Measurements from ENCODE around the gene STYXL1.

STYXL1 gene

DNA sequence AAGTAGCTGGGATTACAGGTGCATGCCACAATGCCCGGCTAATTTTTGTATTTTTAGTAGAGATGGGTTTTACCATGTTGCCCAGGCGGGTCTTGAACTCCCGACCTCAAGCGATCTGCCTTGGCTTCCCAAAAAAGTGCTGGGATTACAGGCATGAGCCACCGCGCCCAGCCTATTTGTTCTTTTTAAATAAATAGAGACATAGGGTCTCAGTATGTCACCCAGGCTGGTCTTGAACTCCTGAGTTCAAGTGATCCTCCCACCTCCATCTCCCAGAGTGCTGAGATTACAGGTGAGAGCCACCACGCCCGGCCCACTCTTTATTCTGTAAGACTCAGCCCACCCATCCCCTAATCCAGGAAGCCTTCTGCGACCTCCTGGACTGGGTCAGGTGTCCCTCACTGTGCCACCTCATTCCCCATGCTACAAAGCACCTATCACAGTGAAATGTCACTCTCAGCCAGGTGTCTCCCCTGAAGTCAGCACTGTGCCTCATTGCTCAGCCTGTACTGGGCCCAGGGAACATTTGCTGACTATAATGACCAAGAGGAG lies 56.2 kb downstream of the STYXL1 start:
- DNase-seq: no peak

DNA sequence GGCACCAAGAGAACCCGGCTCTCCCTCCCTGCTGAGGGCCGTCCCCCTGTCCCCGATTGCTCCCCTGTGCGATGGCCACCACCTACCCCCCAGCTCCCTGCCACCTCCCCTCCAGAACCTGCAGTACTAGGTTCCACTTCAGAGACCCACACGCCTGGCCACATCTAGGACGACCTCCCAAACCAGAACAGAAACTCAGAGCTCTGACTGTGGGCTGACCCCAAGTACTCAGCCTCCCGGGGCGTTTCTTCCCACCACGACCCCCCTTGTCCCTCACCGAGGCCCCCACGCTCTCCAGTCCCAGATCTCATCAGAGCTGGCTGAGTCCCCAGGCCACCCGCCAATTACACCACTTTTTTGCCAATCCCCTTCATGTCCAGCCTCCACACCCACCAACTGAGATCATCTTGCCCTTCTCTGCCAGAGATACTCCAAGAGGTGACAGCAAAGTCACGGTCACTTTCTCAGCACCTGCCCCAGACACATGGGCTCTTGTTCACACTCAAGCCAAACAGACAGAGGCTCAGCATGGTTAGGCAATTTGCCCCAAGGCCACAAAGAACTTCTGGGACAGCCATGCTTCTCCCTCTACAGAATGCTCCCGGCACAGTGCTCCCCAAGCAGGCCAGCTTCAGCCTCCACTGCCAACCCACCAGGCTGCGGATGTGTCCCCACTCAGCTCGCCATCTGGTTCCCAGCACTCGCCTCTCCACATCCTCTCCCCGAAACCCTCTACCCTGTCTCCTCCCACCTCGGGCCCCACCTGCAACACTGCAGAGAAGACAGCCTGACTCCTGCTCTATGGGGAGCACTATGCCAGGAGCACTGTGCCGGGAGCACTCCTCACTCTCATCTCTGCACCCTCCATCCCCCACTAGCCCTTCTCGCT lies 58.1 kb downstream of the STYXL1 start:
- DNase-seq: no peak

DNA sequence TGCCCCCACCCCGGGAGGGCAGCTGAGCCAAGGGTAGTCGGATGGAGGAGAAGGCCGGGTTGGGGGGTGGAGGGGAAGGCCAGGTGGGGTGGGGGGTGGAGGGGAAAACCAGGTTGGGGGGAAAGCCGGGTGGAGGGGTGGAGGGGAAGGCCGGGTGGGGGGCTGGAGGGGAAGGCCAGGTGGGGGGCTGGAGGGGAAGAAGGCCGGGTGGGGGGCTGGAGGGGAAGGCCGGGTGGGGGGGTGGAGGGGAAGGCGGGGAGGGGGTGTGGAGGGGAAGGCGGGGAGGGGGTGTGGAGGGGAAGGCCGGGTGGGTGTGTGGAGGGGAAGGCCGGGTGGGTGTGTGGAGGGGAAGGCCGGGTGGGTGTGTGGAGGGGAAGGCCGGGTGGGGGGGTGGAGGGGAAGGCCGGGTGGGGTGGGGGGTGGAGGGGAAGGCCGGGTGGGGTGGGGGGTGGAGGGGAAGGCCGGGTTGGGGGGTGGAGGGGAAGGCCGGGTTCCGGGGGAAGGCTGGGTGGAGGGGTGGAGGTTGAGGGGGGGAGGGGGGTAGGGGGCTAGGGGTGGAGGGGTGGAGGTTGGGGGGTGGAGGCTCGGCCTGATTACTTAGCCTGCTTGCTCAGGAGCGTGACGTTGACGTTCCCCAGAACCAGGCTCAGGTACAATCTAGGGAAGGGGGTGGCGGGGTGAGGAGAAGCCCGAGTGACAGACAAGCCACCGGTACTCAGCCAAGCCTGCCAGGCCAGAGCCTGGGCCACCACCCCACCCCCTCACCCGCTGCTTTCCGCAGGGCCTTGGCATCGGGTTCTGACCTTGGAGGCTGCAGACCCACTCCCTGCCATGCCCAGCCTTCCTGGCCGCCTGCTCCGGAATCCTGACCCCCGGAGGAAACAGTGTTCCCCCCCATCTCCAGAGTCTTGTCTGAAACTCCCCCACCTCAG lies 59.0 kb downstream of the STYXL1 start:
- DNase-seq: no peak

DNA sequence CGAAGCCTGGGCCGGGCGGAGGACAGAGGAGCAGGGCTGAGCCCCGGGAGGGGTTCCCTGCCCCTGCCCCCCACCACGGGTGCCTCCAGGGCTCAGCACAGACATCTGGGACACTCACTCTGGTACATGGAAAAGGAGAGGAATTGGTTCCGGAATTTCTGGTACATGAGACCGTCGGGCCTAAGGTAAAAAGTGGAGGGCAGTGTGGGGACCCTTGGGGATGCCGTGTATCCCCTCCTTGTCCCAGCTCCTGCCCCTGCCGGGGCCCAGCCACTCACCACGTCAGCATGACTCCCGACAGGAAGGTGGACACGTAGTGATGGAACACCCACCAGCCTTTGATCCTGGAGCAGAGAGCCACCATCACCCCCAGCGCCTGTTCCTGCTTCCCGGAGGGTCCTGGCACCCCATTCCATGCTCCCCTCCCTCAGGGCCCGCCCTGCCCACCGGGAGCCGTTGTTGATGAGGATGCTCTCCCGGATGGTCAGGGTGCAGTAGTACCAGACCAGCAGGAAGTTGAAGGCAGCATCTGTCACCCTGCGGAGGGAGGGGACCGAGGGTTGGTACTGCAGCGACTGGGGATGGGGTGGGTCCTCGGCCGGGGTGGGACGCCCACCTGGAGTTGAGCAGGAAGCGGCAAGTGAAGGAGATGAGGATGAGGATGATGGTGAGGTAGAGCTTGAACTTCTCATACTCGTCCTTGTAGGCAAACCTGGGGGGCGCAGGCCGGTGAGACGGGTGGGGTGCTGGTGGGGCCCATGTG lies 59.8 kb downstream of the STYXL1 start:
- no peak for DNase-seq

DNA sequence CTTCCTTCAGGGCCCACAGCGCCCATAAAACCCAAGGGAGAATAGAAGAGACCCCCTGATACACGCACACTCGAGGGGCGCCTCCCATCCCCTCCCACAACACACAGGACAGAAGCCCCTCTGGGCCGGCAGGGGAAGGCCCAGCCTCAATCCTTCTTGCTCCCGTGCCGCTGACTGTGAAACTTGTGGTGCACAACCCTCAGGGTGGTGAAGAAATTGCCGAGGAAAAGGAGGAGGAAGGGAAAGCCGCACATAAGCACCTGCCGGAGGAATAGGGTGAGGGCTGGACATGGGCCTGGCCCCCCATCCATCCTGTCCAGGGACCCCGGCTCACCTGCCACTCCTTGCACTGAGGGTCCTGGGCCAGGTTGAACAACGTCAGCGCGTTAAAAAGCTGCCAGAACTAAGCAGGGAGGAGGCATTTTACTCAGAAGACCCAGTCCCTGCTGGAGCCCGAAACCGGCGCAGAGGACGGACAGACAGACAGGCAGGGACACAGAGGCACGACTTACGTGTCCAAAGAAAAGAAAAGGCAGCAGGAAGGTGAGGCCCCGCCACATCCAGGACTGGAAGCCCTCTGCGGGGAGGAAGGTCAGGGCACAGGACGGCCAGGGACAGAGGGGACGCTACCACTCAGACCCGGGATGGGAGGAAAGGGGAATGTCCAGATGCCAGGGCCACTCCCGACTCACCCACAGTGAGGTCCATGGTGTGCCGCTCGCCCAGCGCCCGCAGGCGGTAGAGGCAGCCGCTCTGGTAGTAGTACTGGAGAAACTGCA lies 60.6 kb downstream of the STYXL1 start:
- DNase-seq: no peak

DNA sequence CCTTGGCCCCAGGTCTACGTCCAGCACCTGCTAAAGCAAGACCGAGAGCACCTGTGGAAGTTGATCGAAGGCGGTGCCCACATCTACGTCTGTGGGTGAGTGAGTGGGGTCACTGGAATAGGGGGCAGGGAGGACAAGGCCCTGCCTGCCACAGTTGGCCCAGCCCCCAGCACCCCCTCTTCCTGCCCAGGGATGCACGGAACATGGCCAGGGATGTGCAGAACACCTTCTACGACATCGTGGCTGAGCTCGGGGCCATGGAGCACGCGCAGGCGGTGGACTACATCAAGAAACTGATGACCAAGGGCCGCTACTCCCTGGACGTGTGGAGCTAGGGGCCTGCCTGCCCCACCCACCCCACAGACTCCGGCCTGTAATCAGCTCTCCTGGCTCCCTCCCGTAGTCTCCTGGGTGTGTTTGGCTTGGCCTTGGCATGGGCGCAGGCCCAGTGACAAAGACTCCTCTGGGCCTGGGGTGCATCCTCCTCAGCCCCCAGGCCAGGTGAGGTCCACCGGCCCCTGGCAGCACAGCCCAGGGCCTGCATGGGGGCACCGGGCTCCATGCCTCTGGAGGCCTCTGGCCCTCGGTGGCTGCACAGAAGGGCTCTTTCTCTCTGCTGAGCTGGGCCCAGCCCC lies 61.5 kb downstream of the STYXL1 start:
- no peak for DNase-seq

DNA sequence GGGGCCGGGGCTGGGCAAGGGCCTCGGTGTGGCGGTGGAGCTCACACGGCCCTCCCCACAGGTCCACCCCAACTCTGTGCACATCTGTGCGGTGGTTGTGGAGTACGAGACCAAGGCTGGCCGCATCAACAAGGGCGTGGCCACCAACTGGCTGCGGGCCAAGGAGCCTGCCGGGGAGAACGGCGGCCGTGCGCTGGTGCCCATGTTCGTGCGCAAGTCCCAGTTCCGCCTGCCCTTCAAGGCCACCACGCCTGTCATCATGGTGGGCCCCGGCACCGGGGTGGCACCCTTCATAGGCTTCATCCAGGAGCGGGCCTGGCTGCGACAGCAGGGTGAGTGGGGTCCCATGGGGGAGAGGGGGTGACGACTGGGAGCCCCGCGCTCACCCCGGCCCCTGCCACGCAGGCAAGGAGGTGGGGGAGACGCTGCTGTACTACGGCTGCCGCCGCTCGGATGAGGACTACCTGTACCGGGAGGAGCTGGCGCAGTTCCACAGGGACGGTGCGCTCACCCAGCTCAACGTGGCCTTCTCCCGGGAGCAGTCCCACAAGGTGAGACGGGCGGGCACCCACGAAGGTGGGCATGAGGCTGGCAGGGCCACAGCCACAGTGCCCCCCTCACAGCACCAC lies 62.2 kb downstream of the STYXL1 start:
- DNase-seq: no peak

DNA sequence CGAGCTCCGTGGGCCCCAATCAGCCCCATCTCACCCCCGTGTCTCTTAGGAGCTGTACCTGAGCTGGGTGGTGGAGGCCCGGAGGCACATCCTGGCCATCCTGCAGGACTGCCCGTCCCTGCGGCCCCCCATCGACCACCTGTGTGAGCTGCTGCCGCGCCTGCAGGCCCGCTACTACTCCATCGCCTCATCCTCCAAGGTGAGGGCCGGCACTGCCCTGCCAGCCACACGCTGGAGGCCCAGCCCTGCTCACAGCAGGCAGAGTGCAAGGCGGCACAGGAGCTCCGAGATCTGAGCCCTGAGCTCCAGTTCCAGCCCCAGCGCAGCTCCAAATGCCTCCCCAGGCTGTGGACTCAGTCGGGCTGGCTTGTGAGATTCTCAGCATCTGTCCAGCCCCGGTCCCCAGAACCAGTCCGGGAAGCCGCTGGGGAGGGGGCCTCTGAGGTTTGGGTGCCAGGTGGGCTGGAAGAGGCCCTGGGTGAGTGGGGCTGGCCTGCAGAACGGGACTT lies 62.7 kb downstream of the STYXL1 start:
- no peak for DNase-seq

DNA sequence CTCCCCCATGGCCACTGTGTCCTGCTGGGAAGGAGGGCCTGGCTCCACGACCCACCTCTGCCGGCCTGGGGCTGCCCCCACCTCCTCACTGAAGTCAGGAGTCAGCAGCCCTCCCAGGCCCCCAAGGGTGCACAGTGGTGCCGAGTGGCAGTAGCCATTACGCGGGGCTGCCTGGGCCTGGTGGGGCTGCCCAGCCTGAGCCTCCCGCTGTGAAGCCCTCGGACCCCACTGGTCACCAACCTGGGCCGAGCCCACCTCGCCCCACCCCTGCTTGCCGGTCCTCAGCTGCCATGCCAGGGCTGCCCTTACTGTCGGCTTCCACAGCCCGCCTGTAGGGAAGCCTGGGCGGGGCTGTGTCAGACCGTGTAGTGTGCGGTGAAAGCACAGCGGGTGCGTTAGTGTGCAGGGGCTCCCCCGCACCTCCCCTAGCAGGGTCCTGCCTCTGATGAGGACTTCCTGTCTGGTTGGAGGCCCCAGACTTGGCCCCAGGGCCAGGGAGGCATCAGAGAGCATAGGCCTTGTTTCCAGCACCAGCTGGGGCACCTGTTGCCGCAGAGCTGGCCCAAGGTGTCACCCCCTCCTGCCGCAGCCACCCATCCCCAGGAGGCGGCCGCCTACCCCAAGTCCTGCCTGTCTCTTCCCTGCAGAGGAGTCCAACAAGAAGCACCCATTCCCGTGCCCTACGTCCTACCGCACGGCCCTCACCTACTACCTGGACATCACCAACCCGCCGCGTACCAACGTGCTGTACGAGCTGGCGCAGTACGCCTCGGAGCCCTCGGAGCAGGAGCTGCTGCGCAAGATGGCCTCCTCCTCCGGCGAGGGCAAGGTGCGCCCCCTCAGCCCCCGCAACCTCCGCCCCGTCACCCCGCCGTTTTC lies 63.4 kb downstream of the STYXL1 start:
- DNase-seq: no peak

DNA sequence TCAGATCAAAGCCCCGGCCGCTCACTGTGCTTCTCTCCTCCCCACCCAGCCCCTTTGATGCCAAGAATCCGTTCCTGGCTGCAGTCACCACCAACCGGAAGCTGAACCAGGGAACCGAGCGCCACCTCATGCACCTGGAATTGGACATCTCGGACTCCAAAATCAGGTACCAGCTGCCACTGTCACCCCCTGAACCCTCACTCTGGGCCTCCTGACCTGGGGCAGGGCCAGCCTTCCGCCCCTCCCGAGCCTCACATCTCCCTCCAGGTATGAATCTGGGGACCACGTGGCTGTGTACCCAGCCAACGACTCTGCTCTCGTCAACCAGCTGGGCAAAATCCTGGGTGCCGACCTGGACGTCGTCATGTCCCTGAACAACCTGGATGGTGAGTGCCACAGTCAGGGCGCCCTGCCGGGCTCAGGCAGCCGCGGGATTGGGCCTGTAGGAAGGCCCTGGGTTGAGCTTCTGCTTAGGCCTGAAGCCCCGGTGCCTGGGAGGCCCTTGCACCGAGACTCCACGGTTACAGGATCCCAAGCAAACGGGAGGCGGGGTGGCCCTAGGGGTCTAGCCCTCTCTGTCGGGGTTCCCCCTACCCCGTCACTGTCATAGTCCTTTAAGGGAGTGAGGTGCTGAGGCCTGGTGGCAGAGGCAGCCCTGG lies 64.2 kb downstream of the STYXL1 start:
- no peak for DNase-seq

DNA sequence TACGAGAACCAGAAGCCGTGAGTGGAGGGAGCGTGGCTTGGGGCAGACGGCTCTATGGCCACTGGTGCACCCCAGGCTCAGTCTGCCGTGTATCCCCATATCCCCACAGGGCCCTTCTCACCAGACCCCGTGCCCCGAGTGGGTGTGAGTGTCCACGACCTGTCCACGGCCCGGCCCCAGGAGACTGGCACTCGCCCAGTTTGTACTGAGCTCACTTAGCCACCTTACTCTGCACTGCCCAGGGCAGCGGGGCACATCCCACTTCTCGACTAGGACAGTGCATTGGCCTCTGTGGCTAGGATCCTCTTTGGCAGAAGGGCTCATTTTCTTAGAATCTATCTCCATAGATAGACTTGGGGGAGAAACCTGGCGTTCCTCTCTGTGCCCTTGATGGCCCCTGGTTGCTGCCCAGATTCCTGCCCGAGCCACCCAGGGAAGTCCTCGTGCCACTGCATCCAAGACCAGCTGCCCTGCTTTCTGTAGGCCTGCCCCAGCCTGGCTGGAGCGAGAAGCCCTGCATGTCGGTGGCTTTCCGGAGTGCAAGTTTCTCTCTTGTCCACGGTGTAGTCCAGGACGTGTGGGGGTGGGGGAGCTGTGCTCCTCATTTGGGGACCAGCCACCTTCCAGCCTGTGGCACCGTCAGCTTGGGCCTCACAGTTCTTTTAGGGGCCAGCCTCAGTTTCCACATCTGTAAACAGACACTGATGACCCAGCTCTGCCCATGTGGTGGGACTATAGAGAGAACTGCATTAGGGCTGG lies 65.3 kb downstream of the STYXL1 start:
- DNase-seq: no peak

DNA sequence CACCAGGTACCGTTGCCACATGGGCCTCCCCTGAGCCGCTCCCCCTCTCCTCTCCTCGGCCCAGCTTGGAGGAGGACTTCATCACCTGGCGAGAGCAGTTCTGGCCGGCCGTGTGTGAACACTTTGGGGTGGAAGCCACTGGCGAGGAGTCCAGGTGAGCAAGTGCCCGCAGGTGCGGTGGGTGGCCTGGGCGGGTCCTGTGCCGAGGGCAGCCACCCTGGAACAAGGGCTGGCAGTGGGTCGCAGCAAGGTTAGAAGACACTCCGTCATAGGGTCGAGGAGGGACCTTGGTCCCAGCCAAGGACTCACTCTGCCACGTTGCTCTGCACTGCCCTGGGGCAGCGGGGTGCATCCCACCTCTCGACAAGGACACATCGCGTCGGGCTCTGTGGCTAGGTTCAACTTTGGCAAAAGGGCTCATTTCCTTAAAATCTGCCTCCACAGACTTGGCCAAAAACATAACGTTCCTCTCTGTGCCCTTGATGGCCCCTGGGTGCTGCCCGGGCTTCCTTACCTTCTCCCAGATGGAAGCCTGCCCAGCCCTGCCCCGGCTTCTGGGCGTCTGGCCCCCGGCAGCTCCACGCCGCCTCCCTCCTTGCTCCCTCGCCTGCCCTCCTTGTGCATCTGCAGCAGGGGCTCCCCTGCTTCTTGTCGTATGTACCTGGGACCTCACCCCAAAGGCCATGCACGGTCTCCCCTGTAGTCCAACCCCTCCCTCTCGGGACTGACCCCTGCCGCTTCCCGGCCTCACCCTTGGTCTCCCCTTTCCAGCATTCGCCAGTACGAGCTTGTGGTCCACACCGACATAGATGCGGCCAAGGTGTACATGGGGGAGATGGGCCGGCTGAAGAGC lies 66.1 kb downstream of the STYXL1 start:
- no peak for DNase-seq

DNA sequence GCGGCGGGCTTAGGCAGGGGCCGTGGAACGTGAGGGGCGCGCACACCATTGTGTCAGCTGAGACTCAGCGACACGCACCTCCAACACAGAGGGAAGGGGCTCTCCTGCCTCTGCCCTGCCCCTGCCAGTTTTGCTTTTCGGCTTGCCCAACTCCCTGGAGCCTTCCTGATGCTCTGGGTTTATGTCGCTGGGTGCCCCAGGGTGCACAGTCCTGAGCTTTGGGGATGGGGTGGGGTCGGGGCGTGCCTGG lies 66.7 kb downstream of the STYXL1 start:
- no peak for DNase-seq

DNA sequence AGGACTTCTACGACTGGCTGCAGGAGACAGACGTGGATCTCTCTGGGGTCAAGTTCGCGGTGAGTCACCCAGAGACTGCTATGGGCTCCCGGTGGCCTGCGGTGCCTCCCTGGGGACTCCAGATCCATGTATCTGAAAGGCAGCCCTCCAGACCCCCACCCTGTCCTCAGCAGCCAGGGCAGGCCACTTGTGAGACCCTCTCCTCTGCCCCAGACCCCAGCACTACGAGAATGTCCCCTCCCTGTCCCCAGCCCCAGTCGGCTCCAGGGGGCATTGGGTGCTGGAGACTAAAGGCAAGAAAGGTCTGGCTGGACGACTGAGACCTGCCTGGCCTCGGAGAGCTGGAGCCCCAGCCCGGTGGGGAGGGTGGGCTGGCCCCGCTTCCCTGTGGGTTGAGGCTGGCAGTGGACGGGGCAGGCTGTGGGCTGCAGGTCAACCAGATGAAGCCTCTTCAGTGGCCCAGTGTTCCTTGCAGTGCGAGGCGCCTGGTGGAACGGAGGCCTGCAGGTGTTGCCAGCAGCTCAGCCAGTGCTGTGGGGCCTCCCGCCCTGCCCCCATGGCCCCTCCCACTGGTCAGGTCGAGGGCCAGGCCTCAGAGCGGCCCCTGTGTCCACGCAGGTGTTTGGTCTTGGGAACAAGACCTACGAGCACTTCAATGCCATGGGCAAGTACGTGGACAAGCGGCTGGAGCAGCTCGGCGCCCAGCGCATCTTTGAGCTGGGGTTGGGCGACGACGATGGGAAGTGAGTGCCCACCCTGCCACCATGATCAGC lies 67.2 kb downstream of the STYXL1 start:
- no peak for DNase-seq

DNA sequence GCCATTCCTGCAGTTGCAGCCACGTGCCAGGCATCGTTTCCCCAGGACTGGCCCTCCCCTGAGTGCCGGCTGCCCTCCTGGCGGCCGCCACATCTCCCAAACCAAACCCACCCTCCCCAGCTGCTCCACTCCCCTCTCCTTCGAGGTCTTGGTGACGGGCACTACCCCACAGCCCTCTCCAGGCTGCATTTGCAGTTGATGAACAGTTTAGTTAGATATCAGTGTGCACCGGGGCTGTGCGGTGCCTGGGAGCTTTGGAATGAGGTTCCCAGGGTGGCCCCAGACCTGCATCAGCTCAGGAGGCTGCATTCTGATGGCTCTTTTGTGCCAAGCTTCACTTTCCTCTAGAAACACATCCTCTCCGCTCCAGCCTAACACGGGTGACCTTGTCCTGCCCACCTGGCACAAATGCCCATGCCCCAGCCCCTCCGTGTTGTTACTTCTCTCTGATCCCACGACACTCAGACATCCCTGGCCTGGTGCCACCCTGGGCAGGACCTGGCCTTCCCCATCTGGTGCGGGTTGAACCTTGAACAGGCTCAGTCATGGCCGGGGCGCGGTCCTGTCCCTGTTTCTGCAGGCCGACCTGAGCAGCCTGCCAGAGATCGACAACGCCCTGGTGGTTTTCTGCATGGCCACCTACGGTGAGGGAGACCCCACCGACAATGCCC lies 67.9 kb downstream of the STYXL1 start:
- DNase-seq: no peak

DNA sequence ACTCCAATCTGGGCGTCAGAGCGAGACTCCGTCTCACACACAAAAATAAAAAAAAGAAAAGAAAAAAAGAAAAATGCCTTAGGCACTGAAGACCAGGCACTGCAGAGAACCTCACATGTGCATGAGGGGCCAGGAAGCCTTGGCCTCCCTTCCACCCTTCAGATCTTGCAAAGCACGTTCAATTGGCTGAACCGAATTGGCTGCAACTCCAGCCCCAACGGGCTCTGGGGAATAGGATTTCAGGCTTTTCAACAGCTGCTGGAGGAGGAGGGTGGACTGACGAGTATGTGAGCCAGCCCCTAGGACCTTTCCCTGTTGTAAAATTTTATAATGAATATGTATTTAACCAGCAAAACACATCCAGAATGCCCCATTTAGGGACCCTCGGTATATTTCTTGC lies 70.1 kb downstream of the STYXL1 start:
- DNase-seq: no peak

Data from CD4-positive, alpha-beta T cell treated with Interleukin-4 for 1 hour (primary cell).